Adipose tissue (tissue), 3 donors: ENCODE results near the gene SPATA31D3. TPM values are rescaled to one million over a fixed set of nuclear protein-coding genes. Genes with fewer than 3 reads are reported as not detected.
"Not testable (repeated sequence)": the region's sequence is repeated elsewhere in the genome, so short reads cannot be mapped to it uniquely, and the experiment has no call there.

Experiments
- H3K27ac ChIP-seq: one replicate; pipeline ENCODE4 v1.5.1; 2013; ENCODE audit warnings: low read depth, low read length
- WGBS, 3 donors: extraction: QIAGEN DNeasy Blood & Tissue Kit; methylation state at CpG; one replicate each; pipeline ENCODE4 v1.1.7; 2013; 5-methylcytosine and 5-hydroxymethylcytosine counted together
- polyA plus RNA-seq, 3 donors: library from polyadenylated mRNA; stranded (reverse); fragments of 200-250 nt; gene quantifications; one replicate each; pipeline ENCODE4 v1.2.3, GENCODE V29; 2013
- donor health status: healthy with polysubstance abuse.
- donor health status: Bipolar disorder and iron deficiency.
- donor health status: healthy.

The SPATA31D3 gene
- not detected for polyA plus RNA-seq

DNA sequence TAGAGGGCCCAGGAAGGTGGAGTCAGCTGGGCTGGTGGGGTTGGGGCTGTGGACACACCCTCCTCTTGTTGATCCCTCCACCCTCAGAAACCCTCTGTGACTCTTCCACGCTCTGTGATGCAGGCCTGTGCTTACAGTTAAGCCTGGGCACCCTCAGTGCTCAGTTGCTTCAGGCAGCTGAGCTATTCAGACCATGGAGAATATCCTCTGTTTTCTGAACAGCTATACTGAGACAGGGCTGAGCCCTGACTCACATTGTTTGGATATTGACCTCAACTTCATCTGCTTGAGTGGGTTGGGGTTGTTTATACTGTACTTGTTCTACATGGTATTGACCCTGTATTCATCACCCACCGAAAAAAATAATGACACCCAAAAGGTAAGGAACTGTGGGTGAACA, at the start of gene SPATA31D3:
Gene SPATA31D3, plus strand, starts transcription at position 108 of the 400 bp plus-strand sequence. Its CDS starts 86 bp downstream, at position 194.
- not testable (repeated sequence) for H3K27ac ChIP-seq
- no CpG with 5 or more reads among the region's 2 CpGs for WGBS, 3 donors

DNA sequence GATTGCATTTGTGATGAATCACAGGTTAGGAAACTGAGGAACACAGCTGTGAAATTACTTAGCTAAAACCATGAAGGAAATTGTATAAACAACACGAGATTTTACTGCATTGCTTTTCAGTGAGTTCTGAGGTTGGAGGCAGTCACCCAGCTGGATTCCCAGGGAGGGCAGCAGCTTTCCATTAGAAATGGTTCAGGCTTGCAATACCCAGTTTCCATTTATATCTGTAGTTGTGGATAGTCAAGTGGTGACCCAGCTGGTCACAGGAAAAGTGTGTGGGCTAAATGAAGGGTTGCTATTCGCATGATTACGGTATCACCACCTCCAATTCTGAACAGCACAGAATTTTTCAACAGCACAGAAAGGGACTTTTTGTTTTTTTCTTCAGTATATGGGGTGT, 49.4 kb upstream of the SPATA31D3 start:
- WGBS, 3 donors: 89 to 92% (median 90%) methylated on average over 3 of the region's 3 CpGs
- no peak overlapping the region for H3K27ac ChIP-seq

DNA sequence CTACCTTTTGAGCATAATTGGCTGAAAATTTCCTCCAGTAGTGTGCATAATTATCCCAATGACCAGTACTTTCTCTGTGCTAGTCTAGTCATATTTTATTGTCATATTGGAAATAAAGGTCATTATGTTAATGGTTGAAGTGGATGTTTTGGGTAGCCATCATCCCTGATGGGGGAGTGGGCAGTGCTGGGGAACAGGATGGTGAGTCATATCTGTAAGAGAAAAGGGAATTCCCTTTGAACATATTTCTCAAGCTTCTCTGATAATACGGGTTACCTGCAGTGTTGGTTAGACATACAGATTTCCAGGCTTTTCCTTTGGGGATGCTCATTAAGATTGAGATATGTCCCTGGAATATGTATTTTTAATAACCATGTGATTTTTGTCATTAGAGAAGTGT, 48.4 kb upstream of the SPATA31D3 start:
- H3K27ac ChIP-seq: no peak overlapping the region
- WGBS, 3 donors: 70 to 84% (median 72%) methylated on average over 1 of the region's 1 CpG

DNA sequence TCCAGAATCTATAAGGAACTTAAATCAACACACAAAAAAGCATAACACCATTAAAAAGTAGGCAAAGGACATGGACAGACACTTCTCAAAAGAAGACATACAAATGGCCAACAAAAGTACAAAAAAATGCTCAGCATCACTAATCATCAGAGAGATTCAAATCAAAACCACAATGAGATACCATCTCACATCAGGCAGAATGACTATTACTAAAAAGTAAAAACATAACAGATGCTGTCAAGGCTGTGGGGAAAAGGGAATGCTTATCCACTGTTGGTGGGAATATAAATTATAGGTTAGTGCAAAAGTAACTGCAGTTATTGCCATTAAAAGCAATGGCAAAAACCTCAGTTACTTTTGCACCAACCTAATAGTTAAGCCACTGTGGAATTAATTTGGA, 47.2 kb upstream of the SPATA31D3 start:
- H3K27ac ChIP-seq: no peak overlapping the region

DNA sequence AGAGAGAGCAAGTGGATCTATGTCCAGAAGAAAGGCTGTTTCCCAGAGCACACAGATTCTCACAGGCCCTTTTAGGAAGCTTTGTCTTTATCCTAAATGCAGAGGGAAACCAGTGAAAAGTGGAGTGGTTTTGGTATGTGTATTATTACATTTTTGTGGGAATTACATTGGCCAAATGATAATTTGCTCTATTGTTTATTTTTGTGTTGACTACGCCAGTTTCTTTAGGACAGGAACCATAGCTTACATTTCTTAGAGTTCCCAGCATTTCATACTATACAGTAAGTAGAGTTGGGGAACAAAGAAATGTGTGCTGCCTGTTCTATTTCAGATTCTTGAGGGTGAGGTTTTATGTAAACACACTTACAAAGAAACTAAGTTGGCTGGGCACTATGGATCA, 44.4 kb upstream of the SPATA31D3 start:
- H3K27ac ChIP-seq: no peak overlapping the region

DNA sequence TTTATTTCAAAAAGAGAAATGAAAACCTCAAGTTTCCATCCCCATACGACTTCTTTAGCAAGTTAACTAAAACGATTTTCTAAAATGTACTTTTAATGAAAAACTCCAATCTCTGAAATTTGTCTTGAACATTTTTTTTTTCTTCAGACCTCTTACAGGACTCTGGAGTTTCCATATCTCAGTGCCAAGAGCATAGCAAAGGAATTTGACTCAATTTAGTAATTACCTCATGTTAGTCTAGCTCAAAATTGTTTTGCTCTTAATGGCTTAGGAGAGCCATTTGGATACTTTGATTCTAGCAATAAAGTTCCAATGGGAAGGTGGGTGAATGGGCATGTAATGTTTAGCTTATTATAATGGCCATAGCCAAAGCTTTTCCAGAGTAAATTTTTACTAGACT, 41.1 kb upstream of the SPATA31D3 start:
- WGBS, 3 donors: 63 to 66% (median 66%) methylated on average over 2 of the region's 2 CpGs
- H3K27ac ChIP-seq: no peak overlapping the region

More for the DNA sequence above, 44.4 kb upstream of the SPATA31D3 start:
- 90 to 97% (median 93%) methylated on average over 1 of the region's 1 CpG for WGBS, 3 donors

DNA sequence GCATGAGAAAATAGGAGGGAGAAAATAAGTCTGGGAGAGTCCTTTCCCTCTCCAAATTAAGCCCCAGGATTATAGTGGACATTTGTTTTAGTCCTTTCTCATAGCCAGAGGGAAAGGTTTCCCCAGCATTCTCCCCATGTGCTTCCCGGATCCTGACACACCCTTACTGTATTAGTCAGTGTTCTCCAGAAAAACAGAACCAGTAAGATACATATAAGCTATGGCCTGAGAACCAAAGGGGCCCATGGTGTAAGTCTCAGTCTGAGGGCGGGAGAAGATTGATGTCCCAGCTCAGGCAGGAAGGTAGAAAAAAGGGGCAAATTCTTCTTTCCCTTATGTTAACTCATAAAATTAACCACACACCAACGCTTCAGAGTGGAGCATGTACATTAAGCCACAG, 40.7 kb upstream of the SPATA31D3 start:
- 64 to 86% (median 73%) methylated on average over 3 of the region's 3 CpGs for WGBS, 3 donors
- no peak overlapping the region for H3K27ac ChIP-seq

DNA sequence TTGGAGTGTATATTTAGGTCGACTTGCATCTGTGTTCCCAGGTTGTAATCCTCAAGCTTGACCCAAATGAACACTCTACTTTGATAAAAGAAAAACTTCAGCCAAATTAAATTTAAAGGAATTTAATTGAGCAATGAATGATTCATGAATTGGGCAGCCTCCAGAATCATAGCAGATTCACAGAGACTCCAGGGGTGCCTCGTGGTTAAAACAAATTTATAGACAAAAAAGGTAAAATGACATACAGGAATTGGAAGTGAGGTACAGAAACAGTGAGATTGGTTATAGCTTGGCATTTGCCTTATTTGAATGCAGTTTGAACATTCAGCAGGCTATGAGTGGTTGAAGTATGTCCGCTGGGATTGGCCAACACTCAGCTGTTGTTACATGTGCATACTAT, 36.6 kb upstream of the SPATA31D3 start:
- WGBS, 3 donors: 73 to 80% (median 77%) methylated on average over 3 of the region's 3 CpGs
- no peak overlapping the region for H3K27ac ChIP-seq

DNA sequence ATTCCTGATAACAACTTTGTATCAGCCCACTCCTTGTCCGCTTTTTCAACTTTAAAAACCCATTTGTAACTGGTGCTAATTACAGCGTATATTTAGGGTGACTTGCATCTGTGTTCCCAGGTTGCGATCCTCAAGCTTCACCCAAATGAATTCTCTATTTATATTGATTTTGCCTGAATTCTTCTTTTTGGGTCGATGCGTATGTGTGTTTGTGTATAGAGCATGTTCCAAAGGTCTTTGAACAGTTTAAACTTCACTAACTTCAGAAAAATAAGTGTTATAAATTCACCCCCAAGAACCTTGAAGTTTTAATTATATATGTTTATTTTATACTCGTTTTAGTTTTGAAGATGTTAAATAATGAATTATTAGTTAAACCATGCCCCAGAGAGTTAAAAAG, 31.2 kb upstream of the SPATA31D3 start:
- no peak overlapping the region for H3K27ac ChIP-seq
- WGBS, 3 donors: 65 to 91% (median 91%) methylated on average over 6 of the region's 6 CpGs

DNA sequence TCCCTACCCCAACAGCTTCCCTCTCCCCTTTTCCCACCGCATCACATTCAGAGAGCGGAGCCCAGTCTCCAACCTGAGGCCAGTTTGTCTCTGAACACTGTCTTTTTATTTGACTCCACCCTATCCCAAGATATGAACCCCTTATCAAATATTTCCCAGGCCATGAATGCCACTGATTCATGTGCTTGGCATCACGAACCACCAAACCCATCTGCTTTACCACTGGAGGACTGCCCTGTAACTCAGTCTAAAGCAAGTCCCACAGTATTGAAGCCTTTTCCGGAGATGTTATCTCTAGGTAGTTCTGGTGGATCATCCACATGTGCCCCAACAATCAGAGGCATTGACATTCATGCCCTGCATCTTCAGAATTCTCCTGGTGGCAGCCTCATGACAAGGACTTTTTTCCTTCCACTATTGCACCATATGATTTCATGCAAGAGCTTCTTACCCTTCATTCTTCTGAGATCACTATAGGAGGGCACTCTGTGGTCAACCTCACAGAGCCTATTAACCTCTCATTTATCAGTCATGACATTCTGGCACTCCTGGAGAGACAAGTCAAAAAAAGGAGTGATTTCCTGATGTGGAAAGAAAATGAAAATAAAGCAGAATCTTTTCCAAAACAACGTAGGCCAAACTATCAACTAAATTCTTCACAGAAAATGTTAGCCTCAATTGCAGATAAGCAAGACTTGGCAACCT, 27.3 kb upstream of the SPATA31D3 start:
- 83 to 89% (median 86%) methylated on average over 5 of the region's 5 CpGs for WGBS, 3 donors
- no peak overlapping the region for H3K27ac ChIP-seq

DNA sequence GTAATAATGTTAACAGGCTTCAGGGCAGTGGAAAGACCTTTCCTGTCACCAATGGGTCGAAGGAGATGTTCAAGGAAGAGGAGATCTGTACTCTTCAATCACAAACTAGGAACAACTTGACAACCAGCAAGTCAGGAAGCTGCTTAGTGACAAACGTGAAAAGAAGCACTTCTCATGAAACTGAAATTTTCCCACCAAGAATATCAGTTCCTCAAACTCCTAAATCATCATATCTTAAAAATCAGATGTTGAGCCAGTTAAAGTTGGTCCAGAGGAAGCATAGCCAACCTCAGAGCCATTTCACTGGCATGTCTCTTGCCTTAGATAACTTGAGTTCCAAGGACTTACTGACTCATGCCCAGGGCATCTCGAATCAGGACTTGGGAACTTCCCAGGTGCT, 24.8 kb upstream of the SPATA31D3 start:
- not testable (repeated sequence) for H3K27ac ChIP-seq
- WGBS, 3 donors: 50 to 63% (median 53%) methylated on average over 1 of the region's 3 CpGs

DNA sequence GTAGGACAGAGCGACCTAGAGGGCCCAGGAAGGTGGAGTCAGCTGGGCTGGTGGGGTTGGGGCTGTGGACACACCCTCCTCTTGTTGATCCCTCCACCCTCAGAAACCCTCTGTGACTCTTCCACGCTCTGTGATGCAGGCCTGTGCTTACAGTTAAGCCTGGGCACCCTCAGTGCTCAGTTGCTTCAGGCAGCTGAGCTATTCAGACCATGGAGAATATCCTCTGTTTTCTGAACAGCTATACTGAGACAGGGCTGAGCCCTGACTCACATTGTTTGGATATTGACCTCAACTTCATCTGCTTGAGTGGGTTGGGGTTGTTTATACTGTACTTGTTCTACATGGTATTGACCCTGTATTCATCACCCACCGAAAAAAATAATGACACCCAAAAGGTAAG, 15.0 kb upstream of the SPATA31D3 start, which contains the start of gene SPATA31D4:
Gene SPATA31D4, plus strand, starts transcription at position 124 of the 400 bp plus-strand sequence. Its CDS starts 86 bp downstream, at position 210.
- H3K27ac ChIP-seq: not testable (repeated sequence)
- no CpG with 5 or more reads among the region's 3 CpGs for WGBS, 3 donors

DNA sequence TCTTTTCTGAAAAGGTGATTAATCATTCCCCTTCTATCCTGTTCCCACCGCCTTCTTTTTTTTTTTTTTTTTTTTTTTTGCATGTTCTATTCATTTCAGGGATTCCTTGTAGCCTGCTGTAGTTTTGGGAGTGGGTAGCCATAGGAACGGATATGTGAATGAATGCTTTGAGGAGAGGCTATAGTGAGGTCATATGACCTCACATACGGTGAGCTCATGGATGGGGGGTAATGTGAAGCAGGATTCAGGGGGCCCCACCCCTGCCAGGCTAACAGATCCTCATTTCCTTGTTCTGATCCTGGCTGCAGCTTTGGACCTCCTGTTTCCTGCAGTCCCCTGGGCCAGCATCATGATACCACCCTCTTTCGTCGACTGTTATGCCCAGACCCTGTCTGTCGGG, 13.2 kb upstream of the SPATA31D3 start:
- H3K27ac ChIP-seq: not testable (repeated sequence)
- no CpG with 5 or more reads among the region's 6 CpGs for WGBS, 3 donors

DNA sequence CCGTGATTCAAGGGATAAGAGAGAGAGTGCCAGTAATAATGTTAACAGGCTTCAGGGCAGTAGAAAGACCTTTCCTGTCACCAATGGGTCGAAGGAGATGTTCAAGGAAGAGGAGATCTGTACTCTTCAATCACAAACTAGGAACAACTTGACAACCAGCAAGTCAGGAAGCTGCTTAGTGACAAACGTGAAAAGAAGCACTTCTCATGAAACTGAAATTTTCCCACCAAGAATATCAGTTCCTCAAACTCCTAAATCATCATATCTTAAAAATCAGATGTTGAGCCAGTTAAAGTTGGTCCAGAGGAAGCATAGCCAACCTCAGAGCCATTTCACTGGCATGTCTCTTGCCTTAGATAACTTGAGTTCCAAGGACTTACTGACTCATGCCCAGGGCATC, 9.8 kb upstream of the SPATA31D3 start:
- WGBS, 3 donors: no CpG with 5 or more reads among the region's 3 CpGs
- not testable (repeated sequence) for H3K27ac ChIP-seq

DNA sequence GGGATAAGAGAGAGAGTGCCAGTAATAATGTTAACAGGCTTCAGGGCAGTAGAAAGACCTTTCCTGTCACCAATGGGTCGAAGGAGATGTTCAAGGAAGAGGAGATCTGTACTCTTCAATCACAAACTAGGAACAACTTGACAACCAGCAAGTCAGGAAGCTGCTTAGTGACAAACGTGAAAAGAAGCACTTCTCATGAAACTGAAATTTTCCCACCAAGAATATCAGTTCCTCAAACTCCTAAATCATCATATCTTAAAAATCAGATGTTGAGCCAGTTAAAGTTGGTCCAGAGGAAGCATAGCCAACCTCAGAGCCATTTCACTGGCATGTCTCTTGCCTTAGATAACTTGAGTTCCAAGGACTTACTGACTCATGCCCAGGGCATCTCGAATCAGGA, 5.3 kb downstream of the SPATA31D3 start:
- 31 to 100% (median 57%) methylated on average over 1 of the region's 3 CpGs for WGBS, 3 donors
- H3K27ac ChIP-seq: not testable (repeated sequence)

DNA sequence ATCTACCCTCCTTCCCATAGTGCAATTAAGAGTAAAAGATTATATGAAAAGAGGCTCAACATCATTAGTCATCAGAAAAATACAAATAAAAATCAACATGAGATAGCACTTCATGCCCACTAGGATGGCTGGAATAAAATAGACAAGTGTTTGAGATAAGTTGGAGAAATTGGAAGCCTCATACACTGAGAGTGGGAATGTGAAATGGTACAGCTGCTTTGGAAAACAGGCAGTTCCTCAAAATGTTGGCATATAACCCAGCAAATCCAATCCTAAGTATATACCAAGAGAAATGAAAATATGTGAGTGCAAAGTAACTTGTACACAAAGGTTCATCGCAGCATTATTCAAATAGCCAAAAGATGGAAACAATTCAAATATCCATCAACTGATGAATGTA, 9.8 kb downstream of the SPATA31D3 start:
- no peak overlapping the region for H3K27ac ChIP-seq
- 90 to 100% (median 99%) methylated on average over 1 of the region's 1 CpG for WGBS, 3 donors

DNA sequence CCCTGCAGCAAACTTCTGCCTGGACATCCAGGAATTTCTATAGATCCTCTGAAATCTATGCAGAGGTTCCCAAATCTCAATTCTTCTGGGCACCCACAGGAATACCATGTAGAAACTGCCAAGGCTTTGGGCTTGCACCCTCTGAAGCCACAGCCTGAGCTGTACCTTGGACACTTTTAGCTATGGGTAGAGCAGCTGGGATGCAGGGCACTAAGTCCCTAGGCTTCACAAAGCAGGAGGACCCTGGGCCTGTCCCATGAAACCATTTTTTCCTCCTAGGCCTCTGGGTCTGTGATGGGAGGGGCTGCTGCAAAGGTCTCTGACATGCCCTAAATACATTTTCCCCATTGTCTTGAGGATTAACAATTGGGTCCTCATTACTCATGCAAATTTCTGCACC, 12.3 kb downstream of the SPATA31D3 start:
- H3K27ac ChIP-seq: no peak overlapping the region

DNA sequence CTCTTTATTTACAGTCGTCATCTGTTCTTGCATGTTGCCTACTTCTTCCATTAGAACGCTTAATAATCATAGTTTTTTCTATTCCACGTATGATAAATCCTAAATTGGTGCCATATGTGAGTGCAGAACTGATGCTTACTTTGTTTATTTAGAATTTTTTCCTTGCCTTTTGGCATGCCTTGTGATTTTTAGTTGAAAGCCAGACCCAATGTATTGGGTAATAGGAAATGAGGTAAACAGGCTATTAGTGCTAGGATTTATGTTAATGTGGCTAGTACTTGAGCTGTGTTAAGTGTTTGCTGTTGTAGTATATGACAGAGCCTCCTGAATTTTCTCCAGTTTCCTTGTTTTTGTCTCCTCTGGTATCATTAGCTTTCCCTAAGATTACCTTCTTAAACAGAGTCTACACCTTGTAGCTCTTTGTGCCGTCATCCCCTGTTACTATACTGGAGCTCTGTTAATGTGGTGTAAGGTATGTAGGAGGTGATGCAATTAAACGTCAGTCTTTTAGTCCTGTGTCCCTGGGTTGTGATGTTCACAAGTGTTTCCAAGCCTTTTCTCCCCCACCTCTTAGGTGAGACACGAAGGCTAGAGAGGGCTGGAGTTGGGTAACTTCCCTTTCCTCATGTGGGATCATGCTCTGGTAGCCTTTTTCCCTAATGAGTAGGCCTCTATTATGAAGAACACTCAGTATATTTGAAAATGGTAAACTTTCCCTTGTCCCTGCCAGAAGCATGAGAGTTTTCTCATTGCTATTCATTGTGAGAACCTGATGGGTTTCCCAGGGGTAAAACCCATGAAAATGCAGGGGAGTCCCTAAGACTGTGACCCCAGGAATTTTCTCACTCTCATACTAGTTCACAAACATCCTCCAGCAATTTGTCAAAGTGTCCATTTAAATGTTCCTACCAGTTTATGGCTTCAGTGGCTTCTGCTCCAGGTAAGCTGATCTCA, 21.2 kb downstream of the SPATA31D3 start:
- no peak overlapping the region for H3K27ac ChIP-seq
- WGBS, 3 donors: 72 to 76% (median 75%) methylated on average over 6 of the region's 6 CpGs

DNA sequence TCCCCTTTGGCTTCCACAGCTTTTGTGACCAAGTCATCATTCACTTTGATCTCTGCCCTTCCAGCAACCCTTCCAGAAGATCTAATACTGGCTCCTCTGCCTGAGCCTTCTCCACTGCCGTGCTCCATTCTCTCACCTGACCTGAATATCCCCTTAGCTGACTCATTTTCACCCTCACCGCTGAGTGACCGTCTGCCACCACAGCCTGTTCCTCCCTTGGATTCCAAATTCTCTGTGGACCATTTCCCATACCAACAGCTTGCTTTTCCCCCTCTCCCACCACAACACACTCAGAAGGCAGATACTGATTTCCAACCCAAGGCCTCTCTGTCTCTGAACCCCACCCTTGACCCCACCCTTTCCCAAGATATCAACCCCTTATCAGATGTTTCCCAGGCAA, 24.7 kb downstream of the SPATA31D3 start:
- 85 to 95% (median 90%) methylated on average over 3 of the region's 3 CpGs for WGBS, 3 donors

DNA sequence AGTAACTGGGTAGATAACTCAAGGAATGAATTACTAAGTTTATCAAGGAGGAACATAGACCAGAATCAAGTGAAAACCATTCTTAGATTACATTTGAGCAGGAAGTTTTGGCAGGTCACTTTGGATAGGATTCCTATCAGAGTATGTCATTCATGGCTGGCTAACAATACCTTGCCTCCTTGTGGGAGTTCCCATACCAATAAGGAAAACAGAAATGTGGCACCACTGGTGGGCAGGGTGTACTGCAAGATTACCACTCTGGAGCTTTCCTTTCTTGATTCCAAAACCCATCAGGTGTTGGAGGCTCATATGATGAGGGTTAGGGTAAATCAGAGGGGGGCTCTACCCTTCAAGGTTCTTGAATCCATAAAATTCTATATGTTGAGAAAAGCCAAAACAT, 26.7 kb downstream of the SPATA31D3 start:
- H3K27ac ChIP-seq: no peak overlapping the region

More for the DNA sequence above, 24.7 kb downstream of the SPATA31D3 start:
- H3K27ac ChIP-seq: no peak overlapping the region
